Lung (tissue), 12 donors: ENCODE results near the gene TOR1AIP2. TPM values are rescaled to one million over a fixed set of nuclear protein-coding genes. Genes with fewer than 3 reads are reported as not detected.

ENCODE experiments used
- ATAC-seq: fragments of 200-7000 bp; cut with Tn5 transposase; one replicate; pipeline ENCODE4 v1.9.1; 2020; ENCODE audit warnings: moderate number of reproducible peaks; ENCODE audit not compliant: insufficient read depth, low FRiP score
- DNase-seq, 3 donors: peaks; one replicate each; pipeline ENCODE4 v3.0.0-alpha.2; 2013 to 2017
- H3K27ac ChIP-seq, 2 donors: one replicate each; pipeline ENCODE4 v1.5.1; 2013; ENCODE audit warnings: mild to moderate bottlenecking in 2 of 2, moderate library complexity in 2 of 2, control low read depth in 1 of 2, inconsistent platforms in 1 of 2, low read depth in 1 of 2, low read length in 1 of 2
- H3K27me3 ChIP-seq, 3 donors: one replicate each; pipeline ENCODE4 v1.5.1; 2013; ENCODE audit warnings: low read length in 2 of 3; ENCODE audit not compliant: control insufficient read depth in 3 of 3, insufficient read depth in 3 of 3
- H3K36me3 ChIP-seq, 4 donors: one replicate each; pipeline ENCODE4 v1.5.1; 2013; ENCODE audit warnings: low read length in 4 of 4, mild to moderate bottlenecking in 1 of 4, moderate library complexity in 1 of 4; ENCODE audit not compliant: control insufficient read depth in 4 of 4, insufficient read depth in 4 of 4
- H3K4me1 ChIP-seq, 5 donors: one replicate each; pipeline ENCODE4 v1.5.1; 2013; ENCODE audit warnings: low read length in 5 of 5, mild to moderate bottlenecking in 2 of 5, moderate library complexity in 1 of 5; ENCODE audit not compliant: control insufficient read depth in 5 of 5, insufficient read depth in 5 of 5
- H3K4me3 ChIP-seq: one replicate; pipeline ENCODE4 v1.5.1; 2013; ENCODE audit warnings: mild to moderate bottlenecking, control low read depth, moderate library complexity
- H3K9ac ChIP-seq, 2 donors: one replicate each; pipeline ENCODE4 v1.5.1; 2013; ENCODE audit warnings: low read length in 2 of 2, control low read depth in 1 of 2; ENCODE audit not compliant: insufficient read depth in 1 of 2
- H3K9me3 ChIP-seq, 4 donors: one replicate each; pipeline ENCODE4 v1.5.1; 2013; ENCODE audit warnings: low read length in 3 of 4, mild to moderate bottlenecking in 1 of 4, moderate library complexity in 1 of 4; ENCODE audit not compliant: control insufficient read depth in 4 of 4, insufficient read depth in 3 of 4
- CTCF ChIP-seq: IDR thresholded peaks from 2 replicates; pipeline ENCODE4 v1.5.1; 2012; ENCODE audit warnings: mild to moderate bottlenecking; ENCODE audit errors: control extremely low read depth, extremely low read depth
- WGBS, 2 donors: extraction: QIAGEN DNeasy Blood & Tissue Kit; methylation state at CpG; one replicate each; pipeline ENCODE4 v1.1.7; 2013; 5-methylcytosine and 5-hydroxymethylcytosine counted together
- polyA plus RNA-seq, 2 donors: library from polyadenylated mRNA; stranded (reverse); fragments of 200-250 nt; gene quantifications; one replicate each; pipeline ENCODE4 v1.2.1, GENCODE V29; 2013
- total RNA-seq, 2 donors: library from RNA; depleted of rRNA in 1 of 2; stranded (reverse); fragments of >200 nt in 1 of 2; gene quantifications; one replicate each; pipeline ENCODE4 v1.2.1, GENCODE V29; 2014 to 2021
- donor health status: control.
- donor health status: control.
- donor health status: Bipolar disorder and iron deficiency.
- donor health status: healthy.
- donor health status: DM: yes; HTN: yes; CAD: no.

TOR1AIP2 gene
- total and polyA plus RNA-seq, 4 donors, result 10.1 to 118 (median 51.6) TPM

GRCh38 chr1:179803104-179803503 lies 74.5 kb downstream of the TOR1AIP2 start:
- no peak for ATAC-seq
- TF ChIP-seq CTCF, result no peak
- no peak for DNase-seq
- no peaks in the 10 kb centered on the region for H3K4me1 ChIP-seq
- H3K4me3 ChIP-seq, result no peak overlapping the region
- no peaks in the 10 kb centered on the region for H3K36me3 ChIP-seq
- no peak overlapping the region for H3K27ac ChIP-seq
- H3K9me3 ChIP-seq, result no peaks in the 10 kb centered on the region
- H3K9ac ChIP-seq, result no peak overlapping the region
- 60 to 65% methylated on average over 6 of the region's 6 CpGs for WGBS, 2 donors
- H3K27me3 ChIP-seq, result no peaks in the 10 kb centered on the region

GRCh38 chr1:179800481-179800880 lies 77.1 kb downstream of the TOR1AIP2 start:
- Histone ChIP-seq H3K27ac (no peak overlapping the region), H3K9ac (no peak overlapping the region), H3K9me3 (no peaks in the 10 kb centered on the region), H3K4me3 (no peak overlapping the region), H3K36me3 (no peaks in the 10 kb centered on the region), H3K27me3 (peaks cover 0 to 3% (median 0%) of the 10 kb centered on the region in 3 donors), H3K4me1 (no peaks in the 10 kb centered on the region)
- ATAC-seq (no peak), DNase-seq (no peak)
- 89 to 96% methylated on average over 4 of the region's 4 CpGs for WGBS, 2 donors
- TF ChIP-seq CTCF, result no peak

GRCh38 chr1:179798864-179799516 lies 78.6 kb downstream of the TOR1AIP2 start:
- no peak for ATAC-seq
- H3K4me3 ChIP-seq, result no peak overlapping the region
- H3K9ac ChIP-seq, result no peak overlapping the region
- no peaks in the 10 kb centered on the region for H3K4me1 ChIP-seq
- H3K36me3 ChIP-seq, result no peaks in the 10 kb centered on the region
- peaks cover 0 to 3% (median 0%) of the 10 kb centered on the region in 3 donors for H3K27me3 ChIP-seq
- 94 to 98% methylated on average over 6 of the region's 6 CpGs for WGBS, 2 donors
- DNase-seq, result no peak
- H3K9me3 ChIP-seq, result no peaks in the 10 kb centered on the region
- TF ChIP-seq CTCF, result no peak
- H3K27ac ChIP-seq, result no peak overlapping the region
